GM06990 (cell line): ENCODE data around the gene UBE2L5.

Experiments
- DNase-seq: peaks from one replicate; pipeline ENCODE4 v3.0.0-alpha.2; 2011; ENCODE audit not compliant: insufficient read length; ENCODE audit errors: extremely low read depth
- H3K27me3 ChIP-seq: replicated peaks from 2 replicates; pipeline ENCODE4 v1.6.0; 2011; ENCODE audit warnings: low read length; ENCODE audit not compliant: control insufficient read depth, insufficient read depth
- H3K36me3 ChIP-seq: 2 replicates; pipeline ENCODE4 v1.5.1; 2011; ENCODE audit warnings: low read length; ENCODE audit not compliant: control insufficient read depth, insufficient read depth
- H3K4me3 ChIP-seq: replicated peaks from 2 replicates; pipeline ENCODE4 v1.5.1; 2011; ENCODE audit warnings: low read depth, mild to moderate bottlenecking, control low read depth, low read length
- TF ChIP-seq, protein P1 (sequence below): IDR thresholded peaks from 2 replicates; pipeline ENCODE4 v1.5.1; 2011; ENCODE audit warnings: low read length, control low read depth, mild to moderate bottlenecking, inconsistent platforms; ENCODE audit not compliant: insufficient read depth, poor library complexity, severe bottlenecking

UBE2L5 gene

DNA sequence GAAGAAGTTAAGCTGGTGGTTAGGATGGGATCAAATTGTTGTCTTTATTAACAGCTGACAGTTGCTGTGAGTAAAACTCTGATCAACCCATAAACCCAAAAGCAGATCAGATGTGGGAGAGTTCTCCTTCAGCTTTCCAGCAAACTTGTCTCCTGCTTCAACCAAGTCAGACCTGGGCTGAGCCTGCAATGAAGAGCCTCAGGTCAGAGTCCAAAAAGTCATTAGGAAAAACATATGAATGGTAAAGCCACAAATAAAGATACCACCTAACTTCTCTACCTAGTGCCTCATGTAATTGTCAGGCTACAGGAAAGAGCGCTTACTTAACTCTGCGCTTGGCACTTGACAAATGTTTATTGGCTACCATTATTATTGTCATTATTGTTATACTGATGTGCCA lies 21.9 kb upstream of the UBE2L5 start:
- DNase-seq = no peak
- TF ChIP-seq, protein P1, sequence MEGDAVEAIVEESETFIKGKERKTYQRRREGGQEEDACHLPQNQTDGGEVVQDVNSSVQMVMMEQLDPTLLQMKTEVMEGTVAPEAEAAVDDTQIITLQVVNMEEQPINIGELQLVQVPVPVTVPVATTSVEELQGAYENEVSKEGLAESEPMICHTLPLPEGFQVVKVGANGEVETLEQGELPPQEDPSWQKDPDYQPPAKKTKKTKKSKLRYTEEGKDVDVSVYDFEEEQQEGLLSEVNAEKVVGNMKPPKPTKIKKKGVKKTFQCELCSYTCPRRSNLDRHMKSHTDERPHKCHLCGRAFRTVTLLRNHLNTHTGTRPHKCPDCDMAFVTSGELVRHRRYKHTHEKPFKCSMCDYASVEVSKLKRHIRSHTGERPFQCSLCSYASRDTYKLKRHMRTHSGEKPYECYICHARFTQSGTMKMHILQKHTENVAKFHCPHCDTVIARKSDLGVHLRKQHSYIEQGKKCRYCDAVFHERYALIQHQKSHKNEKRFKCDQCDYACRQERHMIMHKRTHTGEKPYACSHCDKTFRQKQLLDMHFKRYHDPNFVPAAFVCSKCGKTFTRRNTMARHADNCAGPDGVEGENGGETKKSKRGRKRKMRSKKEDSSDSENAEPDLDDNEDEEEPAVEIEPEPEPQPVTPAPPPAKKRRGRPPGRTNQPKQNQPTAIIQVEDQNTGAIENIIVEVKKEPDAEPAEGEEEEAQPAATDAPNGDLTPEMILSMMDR = no peak

DNA sequence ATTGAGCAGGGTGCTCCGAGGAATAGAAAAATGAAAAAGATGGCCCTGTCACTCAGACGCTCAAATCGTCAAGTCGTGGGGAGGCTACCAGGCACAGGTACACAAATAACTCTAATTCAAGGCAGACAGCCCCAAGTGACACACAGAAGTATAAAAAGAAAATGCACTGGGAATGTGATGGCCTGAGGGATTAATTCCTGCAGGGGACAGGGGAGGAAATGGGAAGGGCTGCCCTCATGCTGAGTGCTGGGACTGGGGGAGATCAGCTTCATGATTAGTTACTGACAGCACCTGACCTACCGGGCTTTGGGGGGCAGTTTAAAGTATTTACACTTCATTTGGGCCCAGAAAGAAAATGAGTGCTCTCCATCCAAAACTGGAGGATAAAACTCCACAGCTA lies 20.9 kb upstream of the UBE2L5 start:
- TF ChIP-seq, protein P1 = no peak
- no peak for DNase-seq
- no peaks in the 10 kb centered on the region for H3K36me3 ChIP-seq
- no peak overlapping the region for H3K4me3 ChIP-seq
- no peaks in the 10 kb centered on the region for H3K27me3 ChIP-seq

More for the DNA sequence above, 21.9 kb upstream of the UBE2L5 start:
- Histone ChIP-seq H3K27me3 (no peaks in the 10 kb centered on the region), H3K36me3 (no peaks in the 10 kb centered on the region), H3K4me3 (no peak overlapping the region)

DNA sequence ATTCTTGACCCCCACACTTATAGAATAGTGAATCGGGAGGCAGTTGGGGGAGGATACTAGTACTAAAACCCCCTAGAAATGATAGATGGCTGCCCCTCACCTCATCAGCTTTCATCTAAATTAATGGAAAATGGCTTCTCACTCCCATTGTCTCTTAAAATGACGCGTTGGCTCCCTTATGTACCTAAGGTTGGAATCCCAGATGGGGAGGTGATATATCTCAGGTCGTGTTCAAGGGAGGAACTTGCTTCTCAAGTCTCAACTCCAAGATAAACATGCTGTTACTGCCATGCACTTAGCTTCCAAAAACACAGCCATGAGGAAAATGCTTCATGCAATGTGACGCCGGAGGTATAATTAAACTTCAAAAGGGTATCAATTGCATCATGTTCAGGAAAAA lies 18.8 kb upstream of the UBE2L5 start:
- no peaks in the 10 kb centered on the region for H3K27me3 ChIP-seq
- no peaks in the 10 kb centered on the region for H3K36me3 ChIP-seq
- no peak for DNase-seq
- TF ChIP-seq, protein P1 = no peak
- no peak overlapping the region for H3K4me3 ChIP-seq

DNA sequence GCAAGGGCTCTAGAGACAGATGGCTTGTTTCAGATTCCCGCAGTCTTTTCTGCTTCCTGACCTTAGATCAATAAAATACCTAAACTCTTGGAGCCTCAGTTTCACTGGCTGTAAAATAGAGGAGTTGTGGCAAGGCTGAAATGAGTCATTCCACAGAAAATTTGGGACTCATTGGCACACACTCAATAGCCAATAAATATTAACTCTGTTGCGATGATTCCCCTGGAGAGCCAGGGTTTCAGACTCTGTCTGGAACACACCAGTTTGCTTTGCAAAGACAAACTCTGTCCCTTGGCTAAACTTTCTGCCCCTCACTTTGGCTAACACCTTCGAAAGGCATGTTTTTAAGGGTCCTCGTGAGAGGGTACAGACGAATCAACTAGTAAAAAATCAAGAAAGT lies 18.1 kb upstream of the UBE2L5 start:
- TF ChIP-seq, protein P1 = no peak
- H3K27me3 ChIP-seq = no peaks in the 10 kb centered on the region

DNA sequence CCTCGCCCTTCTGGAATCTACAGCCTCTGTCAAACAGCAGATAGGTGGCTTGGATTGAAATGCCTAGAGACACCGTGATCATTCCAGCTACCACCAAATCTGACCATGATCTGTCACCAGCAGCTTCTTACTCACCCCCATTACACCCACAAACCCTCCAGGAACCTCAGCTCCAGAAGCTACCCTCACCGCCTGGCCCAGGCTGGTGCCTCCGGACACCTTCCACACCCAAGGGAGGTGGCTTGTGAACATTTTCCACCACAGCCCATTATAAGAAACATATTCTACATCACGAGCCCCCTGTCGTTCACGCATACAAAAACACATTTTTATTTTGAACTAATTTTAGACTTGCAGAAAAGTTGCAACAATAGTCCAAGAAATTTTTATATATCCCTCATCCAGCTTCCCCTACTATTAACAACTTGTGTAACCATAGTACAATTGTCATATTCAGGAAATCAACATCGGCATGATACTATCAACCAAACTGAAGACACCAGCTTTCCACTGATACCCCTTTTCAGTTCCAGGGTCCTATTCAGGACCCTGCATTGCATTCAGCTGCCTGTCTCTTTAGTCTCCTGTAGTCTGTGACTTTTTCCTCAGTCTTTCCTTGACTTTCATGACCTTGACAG lies 15.4 kb upstream of the UBE2L5 start:
- no peak for DNase-seq
- Histone ChIP-seq H3K4me3 (no peak overlapping the region), H3K36me3 (no peaks in the 10 kb centered on the region), H3K27me3 (no peaks in the 10 kb centered on the region)
- TF ChIP-seq, protein P1 = no peak

More for the DNA sequence above, 18.1 kb upstream of the UBE2L5 start:
- H3K36me3 ChIP-seq = no peaks in the 10 kb centered on the region
- H3K4me3 ChIP-seq = no peak overlapping the region
- DNase-seq = no peak

DNA sequence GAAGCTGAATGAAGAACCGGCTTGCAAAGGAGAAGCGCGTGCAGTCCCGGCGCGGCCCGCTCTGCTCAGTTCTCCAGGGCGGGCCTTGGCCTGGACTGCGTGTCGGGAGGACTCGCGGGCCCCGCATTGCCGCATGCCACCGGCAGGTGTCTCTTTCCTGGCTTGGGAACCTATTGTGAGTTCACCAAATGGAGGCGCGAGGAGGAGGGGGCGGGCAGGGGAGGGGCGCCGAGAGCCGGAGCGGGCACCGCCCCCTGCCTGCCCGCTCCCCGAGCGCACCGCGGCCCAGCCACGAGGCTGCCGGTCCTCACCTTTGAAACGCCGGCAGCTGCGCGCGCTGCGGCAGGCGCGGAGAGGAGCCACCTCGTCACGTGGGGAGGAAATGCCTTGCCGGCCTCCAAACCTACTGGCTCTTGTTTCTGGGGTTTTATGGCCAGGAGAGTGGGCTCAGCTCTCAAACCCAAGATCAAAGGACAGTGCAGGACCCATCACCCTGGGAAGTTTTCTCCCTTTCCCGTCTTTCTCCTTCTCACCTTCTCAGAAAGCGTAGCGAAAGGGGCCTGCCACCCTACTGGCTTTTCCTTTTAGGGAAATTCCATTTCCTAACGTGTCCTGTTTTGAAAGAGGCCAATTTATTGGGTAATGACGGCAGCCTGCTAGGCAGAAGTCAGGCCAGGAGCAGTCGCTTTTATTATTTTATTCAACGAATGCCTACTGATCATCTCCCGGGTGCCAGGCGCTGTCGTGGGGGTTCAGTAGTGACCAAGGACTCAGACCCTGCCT lies 13.8 kb upstream of the UBE2L5 start:
- DNase-seq = peak; percentile 95

More for the DNA sequence above, 13.8 kb upstream of the UBE2L5 start:
- Histone ChIP-seq H3K36me3 (no peaks in the 10 kb centered on the region), H3K27me3 (no peaks in the 10 kb centered on the region), H3K4me3 (peak overlapping the region; percentile 15; the same call in 1 of the 2 replicates)
- TF ChIP-seq, protein P1 = peak; percentile 85
